Hematopoietic multipotent progenitor cell (in vitro differentiated cells): ENCODE results near the gene ATP8A2. TPM values are rescaled to one million over a fixed set of nuclear protein-coding genes. Genes with fewer than 3 reads are reported as not detected.

Experiments used
- DNase-seq, 3 donors: peaks; one replicate each; pipeline ENCODE4 v3.0.0-alpha.2; 2011 to 2015; ENCODE audit warnings: low read depth in 2 of 3, low spot score in 2 of 3
- total RNA-seq: library from RNA; depleted of rRNA; stranded (reverse); fragments of >200 nt; gene quantifications from one replicate; pipeline ENCODE4 v1.2.3, GENCODE V29; 2012

The ATP8A2 gene
- total RNA-seq, 1 donor = under 0.01 TPM

DNA sequence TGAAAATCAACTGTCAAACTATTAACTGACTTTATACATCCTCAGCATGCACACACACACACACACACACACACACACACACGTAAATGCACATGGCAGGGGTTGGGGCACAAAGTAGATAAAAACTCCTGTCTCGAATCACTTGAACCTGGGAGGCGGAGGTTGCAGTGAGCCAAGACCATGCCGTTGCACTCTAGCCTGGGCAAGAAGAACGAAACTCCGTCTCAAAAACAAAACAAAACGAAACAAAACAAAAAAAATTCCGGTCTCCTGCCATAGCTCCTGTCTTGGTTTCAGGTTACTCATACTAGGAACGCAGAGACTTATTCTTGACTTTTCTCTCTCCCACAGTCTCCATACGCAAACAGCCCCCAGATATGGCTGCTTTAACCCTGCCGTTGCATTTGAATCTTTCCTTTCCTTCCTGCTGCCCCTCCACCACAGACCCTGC, 531.1 kb downstream of the ATP8A2 start:
- no peak for DNase-seq

DNA sequence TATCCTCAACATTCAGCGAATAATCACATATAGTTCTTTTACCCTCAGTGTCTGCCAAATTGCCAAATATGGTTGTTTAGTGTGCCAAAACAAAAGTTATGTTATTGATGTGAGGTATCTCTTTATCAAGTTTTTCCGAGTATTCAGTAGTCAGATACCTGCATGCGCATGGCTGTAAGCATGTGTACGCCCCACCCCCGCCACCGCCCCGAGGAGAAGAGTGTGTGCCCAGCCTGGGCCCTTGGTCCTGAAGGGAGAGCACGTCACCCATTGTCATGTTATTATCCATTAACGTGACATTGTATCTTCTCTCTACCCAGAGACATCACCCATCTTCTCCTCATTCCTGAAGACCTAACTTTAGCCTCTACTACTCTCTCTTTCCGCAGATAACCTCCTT, 533.1 kb downstream of the ATP8A2 start:
- DNase-seq = no peak

DNA sequence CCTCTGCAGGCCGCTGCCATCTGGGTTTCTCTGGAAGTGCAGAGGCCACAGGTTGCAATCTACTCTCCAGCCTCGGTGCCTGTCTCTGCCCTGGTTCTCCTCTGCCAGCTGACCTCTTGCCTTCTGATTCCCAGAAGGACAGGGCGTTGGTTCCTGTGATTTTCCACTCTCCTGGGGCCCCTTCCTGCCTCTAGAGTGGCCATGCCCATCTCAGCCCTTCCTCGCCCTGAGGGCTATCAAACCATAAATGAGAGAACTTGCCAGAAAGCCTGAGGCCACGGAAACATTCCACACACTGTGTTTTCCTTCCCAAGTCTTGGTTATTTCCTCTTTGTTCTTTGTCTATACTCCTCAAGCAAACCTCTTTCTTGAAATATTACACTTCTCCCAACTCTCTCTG, 533.8 kb downstream of the ATP8A2 start:
- DNase-seq = no peak

DNA sequence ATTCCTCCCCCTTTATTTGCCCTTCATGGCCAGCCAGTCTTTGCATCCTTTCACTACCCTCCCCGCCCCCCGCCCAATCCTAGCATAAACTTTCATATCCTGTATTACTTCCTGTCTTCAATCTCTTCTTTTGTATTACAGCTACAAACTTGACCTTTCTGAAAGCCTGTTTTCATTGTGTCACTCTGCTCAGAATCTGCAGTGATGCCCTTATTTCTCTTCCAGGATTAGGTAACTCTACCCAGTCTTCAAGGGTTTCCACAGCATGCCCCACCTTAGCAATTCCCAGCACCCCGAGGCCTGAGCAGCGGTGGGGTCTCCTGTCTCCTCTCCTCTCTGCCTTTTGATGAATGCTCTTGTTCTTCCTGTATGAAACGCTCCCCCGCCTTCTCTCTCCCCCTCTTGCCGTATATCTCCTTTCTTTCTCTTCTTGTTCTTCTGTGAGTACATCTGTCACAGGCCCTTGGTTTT, 534.5 kb downstream of the ATP8A2 start:
- DNase-seq = no peak

DNA sequence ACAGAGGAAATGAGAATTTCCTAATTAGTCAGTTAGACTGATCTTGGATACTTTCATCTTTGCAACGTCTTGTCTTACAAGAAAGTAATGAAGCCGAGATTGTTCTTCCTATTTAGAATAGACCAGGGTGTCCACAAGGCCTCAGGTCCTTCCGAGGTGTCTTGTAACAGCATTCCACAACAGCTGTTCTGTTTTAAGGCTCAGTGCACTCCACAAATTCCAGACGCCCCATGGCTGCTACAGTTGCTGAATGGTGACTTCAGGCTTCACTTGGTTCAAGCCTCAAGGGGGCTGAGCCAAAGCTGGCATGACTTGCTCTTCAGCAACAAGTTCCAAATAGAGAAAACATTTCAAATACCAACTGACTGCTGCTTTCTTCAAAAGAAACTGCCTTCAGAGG, 536.6 kb downstream of the ATP8A2 start:
- no peak for DNase-seq

DNA sequence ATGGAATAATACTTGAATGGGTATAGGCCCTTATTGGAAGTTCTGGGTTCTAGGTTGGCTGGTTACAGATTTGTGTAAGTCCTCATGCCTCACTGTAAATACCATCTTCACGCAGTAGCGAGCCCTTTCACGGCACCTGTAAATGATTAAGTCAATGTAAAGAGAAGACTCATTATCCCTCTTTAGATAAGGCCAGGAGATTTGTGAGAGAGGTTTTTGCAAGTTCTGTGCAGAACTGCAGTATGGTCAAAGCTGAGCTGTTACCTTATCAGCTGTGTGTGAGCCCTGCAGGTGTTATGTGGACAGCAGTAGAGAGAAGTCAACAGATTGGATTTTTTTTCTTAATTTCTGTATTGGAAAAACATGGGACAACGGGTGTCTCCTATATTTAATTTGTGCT, 538.5 kb downstream of the ATP8A2 start:
- no peak for DNase-seq

DNA sequence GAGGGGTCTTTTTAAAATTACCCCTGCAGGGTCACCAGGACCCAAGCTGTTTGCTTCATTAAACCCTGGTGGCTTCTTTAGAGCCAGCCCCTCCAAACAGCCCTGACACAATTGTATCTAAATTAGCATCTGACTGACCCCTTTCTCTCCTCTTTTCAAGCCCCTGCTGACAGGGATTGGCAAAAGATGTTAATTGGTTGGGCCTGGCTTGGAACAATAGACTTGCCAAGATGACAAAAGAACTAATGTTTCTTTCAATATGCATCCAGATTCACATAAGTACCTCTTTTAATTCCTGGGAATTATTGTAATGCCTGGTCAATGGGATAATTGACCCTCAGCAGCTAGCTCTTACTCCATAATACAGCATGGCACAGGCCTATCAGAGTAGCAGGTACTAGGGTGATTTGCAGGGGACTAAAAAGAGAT, 539.2 kb downstream of the ATP8A2 start:
- DNase-seq = no peak

DNA sequence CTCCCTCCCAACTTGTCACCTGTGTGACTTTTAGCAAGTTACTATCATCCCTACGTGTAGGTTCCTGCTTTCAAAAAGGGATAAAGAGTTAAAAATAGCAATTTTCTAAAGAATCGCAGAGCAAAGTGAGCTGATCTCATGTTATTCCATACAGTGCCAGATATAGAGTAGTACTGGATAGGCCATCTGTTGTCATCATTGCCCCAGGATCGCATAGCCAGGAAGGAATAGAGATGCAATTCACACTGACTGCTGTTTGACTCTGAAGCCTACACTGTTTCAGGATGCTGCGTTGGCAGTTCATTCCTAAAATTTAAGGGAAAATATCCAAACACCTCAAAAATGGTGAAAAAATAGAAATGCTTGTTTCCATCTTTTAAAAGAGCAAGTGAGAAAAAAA, 541.2 kb downstream of the ATP8A2 start:
- no peak for DNase-seq

DNA sequence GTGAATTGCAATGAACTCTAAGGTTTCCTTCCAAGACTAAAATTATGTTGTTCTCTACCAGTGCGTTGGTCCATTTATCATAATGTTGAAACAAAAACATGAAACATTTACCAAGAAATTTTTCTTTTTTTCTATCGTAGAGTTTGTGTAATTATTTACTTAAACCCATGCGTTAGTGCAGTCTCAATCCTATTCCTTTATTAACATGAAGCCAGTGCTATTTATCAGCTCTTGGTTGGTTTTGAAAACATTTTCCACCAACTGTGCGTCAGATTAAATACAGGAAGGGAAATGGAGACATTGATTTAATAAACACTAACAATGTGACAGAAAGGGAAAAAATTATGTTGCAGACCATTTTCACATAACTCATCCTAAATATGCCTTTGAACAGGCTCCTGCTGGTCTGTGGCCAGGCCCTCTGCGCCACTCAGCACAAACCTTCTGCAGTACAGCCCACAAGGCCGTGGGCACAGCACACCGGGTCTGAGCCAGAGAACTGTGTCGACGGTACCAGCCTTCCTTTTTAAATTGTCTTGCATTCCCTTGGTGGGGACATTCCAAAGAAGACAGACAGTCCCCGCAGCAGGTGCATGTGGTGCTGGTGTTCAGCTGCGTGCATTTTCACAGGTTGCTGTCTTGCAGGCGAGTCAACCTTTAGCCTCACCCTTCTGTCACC, 544.2 kb downstream of the ATP8A2 start:
- DNase-seq = no peak

DNA sequence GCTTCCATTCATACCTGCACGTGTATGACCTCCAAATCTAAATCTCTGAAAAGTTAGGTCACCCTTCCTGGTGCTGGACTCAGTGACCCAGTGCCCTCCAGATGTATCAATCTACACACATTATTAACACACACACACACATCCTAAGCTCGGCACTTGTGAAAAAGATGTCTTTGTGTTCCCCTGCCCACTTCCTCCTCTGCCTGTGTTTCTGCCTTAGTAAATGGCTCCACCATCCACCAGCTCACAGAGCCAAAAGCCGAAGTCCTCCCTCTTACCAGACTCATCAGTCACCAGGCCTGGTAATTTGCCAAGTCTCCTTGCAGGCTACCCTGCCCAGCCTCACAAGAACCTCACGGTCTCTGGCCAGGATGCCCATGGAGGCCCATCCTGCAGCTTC, 548.5 kb downstream of the ATP8A2 start:
- DNase-seq = no peak

DNA sequence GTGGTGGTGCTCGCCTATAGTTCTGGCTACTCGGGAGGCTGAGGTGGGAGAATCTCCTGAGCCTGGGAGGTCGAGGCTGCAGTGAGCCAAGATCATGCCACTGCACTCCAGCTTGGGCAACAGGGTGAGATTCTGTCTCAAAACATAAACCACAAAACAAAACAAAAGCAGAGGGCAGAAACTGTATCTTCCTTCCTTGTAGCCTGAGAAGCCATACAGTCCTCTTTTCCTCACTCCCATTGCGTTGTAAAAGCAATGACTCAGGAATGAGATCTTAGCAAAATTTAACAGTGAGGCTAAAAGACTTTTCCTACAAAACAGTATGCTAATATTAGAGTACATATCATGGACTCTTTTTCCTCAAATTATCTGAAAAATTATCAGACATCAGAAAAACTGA, 549.2 kb downstream of the ATP8A2 start:
- DNase-seq = no peak

DNA sequence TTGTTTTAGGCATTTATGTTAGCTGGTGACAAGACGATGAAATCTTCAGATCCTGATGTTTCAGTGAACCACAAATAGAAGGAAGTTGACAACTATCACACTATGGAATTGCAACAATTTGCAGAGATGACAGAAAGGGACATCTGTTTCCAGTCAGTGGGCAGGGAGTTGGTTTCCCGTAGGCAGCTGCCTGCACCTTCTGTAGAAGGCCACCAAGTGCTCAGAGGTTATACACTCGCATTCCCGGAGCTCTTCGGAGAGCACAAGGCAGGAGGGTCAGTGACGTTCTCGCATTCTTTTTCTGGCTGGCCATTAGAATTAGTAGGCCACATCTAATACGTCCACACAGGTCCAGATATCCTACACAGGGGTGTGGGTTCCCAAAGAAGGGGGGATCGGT, 550.6 kb downstream of the ATP8A2 start:
- no peak for DNase-seq

DNA sequence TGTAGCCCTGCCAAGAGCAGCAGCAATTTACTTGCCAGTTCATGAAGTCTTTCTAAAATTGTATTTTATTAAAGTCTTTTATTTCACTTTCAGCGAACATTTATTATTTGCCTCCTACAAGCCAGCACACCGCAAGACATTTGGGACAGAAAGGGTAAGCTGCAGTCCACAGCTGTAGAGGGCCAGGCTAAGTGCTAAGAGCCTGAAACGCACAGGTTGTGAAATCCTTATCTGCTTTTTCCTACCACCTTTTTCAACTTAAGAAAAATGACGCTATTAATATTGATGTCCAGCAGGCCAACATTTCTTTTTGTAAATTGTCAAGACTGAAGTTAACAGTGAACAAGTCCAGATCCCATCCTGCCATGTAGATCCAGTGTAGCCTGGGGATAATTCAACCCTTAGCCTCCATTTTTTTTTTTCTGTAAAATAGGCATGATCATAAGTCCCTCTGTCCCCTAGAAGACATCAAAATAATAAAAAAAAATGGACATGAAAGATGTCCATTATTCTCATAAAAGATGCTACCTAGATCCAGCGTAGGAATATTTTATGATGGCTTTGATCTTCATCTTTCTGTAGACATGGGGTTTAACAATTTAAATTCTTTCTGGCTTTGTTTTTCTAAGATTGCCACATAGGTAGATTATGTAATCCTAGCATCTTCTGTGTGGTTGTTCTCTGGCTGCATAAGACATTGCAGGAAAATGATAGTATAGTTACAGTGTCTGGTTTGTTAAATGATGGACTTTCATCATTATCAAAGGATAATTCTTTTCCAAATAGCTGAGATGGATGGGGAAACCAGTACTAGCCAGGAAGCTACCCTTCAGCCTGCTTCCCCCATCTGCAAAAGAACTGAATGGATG, 551.7 kb downstream of the ATP8A2 start:
- no peak for DNase-seq

DNA sequence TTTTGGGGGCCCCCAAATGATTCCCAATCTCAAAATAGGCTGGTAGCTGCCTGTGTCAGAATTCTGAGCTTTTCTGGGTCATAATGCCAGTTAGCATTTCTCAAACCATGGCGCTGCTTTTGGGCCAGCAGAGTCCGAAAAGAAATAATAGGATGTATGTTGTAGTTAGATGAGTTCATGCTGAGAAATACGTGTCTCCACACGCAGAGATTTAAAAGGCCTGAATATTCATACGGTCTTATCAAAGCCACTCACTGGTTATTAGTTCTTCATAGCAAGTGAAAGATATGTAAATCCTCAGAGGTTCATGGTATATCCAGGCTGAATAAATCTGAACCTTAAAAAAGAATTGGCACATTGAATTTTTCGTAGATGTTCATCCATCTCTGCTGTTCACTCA, 555.6 kb downstream of the ATP8A2 start:
- DNase-seq = no peak

DNA sequence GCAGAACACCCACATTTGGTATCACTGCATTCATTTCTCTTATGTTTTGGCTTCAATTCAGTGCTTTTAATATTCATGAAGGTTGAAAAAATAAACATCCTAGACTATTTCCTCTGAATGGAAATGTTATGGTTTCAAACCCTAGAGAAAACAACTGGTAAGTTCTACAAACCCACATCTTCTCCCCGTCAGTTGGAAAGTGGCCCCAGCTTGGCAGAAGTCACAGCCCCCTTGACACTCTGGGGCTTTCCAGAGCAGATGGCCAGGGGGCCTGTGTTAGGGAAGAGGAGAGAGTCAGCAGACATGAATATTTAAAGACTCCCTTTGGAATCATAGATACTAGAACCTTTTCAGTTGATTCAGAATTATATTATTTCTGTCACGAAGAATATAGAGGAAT, 556.2 kb downstream of the ATP8A2 start:
- DNase-seq = no peak

DNA sequence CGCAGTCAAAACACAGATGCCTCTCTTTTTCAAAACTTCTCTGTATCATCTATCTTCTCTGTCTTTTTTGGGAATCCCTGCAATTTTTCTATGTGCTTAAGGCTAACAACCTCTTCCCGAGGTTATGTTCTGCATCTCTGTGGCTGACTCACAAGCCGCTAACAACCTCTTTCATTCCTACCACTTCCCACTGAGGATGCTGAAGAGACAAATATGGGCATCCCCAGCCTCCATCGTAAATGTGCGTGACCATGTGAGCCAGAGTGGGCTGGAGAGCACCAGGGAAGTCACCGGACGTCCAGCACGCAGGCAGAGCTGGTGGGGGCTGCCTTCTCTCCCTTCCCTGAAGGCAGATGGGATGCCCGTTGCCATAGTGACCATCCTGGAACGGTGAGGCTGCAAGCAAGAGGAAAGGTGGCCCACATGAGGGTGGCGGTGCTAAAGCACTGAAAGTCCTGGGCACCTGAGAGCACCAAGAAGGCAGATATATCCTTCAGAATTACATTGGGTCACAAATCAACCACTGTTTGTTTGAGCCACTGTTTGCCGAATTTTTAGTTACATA, 557.2 kb downstream of the ATP8A2 start:
- no peak for DNase-seq

DNA sequence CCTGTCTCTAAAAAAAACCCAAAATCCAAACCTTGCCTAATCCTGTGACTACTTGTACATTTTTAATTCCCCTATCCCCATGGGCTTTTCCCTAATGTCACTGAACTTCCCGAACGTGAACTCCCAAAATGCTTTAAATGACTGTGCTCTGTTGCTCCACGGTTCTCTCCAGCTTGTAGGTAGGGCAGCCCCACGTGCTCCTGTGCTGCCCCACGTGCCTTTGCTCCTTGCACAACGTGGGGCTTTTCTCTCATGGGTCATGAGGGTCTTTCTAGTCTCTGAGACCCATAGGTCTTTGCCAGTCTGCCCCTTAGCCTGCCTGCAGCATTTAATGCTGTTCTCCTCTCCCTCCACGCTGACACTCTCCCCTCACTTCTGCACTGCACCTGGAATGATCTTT, 558.0 kb downstream of the ATP8A2 start:
- no peak for DNase-seq

DNA sequence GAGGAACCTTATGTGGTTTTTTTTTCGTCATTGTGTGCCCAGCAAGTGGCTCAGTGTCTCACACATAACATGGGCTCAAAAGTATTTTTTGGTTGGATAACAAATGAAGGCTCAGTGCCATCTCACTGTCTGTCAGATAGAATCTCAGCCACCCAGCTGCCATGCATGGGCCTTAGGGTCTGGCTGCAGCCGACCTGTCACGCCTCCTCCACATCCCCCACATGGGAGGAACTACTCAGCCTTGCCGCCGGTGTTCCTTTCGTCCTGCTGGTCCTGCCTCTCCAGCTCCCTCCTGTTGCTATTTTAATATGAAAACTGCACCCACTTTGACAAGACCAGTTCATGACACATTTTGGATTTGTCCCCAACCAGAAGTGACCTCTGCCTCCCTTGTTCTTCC, 558.9 kb downstream of the ATP8A2 start:
- no peak for DNase-seq

DNA sequence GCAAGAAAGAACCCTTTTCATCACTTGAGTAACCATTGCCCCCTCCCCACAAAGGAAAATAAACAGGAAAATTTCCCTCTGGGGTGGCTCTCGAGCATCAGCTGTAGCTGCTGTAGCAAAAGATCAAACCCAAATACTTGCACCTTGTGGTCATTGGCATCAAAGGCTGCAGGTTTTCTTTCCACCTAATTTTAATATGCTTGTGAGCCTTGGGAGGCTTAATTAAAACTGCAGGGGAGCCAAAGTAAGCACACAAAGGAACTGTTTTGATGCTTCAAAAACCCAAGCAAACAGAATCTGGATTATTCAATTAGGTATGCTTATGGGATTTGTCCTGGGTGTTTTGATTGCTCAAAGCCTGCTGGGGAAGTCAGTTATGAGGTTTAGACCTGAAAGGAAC, 560.6 kb downstream of the ATP8A2 start:
- no peak for DNase-seq

DNA sequence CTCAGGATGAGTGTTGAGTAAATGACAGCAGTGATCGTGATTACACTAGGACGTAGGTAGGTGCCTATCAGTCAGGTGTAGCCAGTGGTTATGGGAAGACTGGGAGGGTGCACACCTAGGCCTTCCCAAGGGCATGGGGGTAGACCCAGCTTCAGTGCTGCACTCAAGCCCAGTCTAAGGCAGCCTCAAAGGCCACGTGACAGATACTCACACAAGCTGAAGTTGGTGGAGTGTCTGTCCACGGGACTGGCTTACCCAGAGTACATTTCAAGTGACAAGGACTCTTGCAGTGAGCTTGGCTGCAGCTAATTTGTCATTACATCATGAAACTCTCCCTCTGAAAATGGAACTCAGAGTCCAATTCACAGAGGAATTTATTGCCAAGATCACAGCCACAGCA, 561.7 kb downstream of the ATP8A2 start:
- DNase-seq = no peak

DNA sequence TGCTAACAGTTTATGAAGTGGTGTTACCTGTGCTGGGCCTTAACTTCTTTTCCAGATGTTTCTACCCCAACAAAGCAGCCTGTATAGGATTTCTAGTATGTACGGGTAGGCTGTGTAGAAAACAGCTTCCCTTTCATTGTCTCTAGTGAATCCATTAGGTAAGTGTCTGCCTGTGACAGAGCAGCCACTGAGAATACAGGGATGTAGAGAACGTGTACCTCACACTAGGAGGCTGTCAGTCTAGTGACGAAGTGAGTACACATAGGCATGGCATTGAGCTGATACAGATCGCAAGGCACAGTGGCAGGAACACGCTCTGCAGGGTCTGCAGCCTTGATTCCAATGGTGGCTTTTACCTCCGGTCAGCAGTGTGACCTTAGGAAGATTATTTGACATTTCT, 562.4 kb downstream of the ATP8A2 start:
- DNase-seq = no peak
